Liver (tissue), 9 donors: Measurements from ENCODE around the gene GARNL3. TPM values are rescaled to one million over a fixed set of nuclear protein-coding genes. Genes with fewer than 3 reads are reported as not detected.

Experiments used
- DNase-seq: peaks from one replicate; pipeline ENCODE4 v3.0.0-alpha.2; 2017; ENCODE audit warnings: low spot score
- H3K27ac ChIP-seq, 2 donors: one replicate each; pipeline ENCODE4 v1.7.0; 2013; ENCODE audit warnings: inconsistent platforms in 2 of 2, low read length in 2 of 2, control low read depth in 1 of 2, low read depth in 1 of 2, mild to moderate bottlenecking in 1 of 2
- H3K27me3 ChIP-seq, 4 donors: one replicate each; pipeline versions ENCODE4 v1.6.1 to v1.7.0; 2013; ENCODE audit warnings: low read length in 3 of 4, inconsistent platforms in 1 of 4, mild to moderate bottlenecking in 1 of 4, moderate library complexity in 1 of 4; ENCODE audit not compliant: control insufficient read depth in 4 of 4, insufficient read depth in 4 of 4
- H3K36me3 ChIP-seq, 4 donors: one replicate each; pipeline versions ENCODE4 v1.6.1 to v1.7.0; 2013; ENCODE audit warnings: low read length in 3 of 4, mild to moderate bottlenecking in 3 of 4, low read depth in 1 of 4, moderate library complexity in 1 of 4; ENCODE audit not compliant: control insufficient read depth in 4 of 4, insufficient read depth in 3 of 4
- H3K4me1 ChIP-seq, 4 donors: one replicate each; pipeline versions ENCODE4 v1.6.1 to v1.7.0; 2013; ENCODE audit warnings: low read length in 3 of 4, mild to moderate bottlenecking in 3 of 4, moderate library complexity in 1 of 4; ENCODE audit not compliant: control insufficient read depth in 4 of 4, insufficient read depth in 4 of 4
- H3K4me3 ChIP-seq, 3 donors: one replicate each; pipeline versions ENCODE4 v1.6.1 to v1.7.0; 2013; ENCODE audit warnings: low read length in 3 of 3, control low read depth in 1 of 3, low read depth in 1 of 3, mild to moderate bottlenecking in 1 of 3
- H3K9ac ChIP-seq, 2 donors: one replicate each; pipeline ENCODE4 v1.7.0; 2013; ENCODE audit warnings: low read length in 2 of 2, mild to moderate bottlenecking in 2 of 2, moderate library complexity in 2 of 2, control low read depth in 1 of 2, low read depth in 1 of 2
- H3K9me3 ChIP-seq, 4 donors: one replicate each; pipeline versions ENCODE4 v1.6.1 to v1.7.0; 2013; ENCODE audit warnings: low read length in 3 of 4; ENCODE audit not compliant: control insufficient read depth in 4 of 4
- CTCF ChIP-seq: fragments of 150-350 bp; IDR thresholded peaks from 2 replicates; pipeline ENCODE4 v1.5.1; 2017; ENCODE audit warnings: improper control_type of control experiment, low read depth, low read length; ENCODE audit not compliant: missing input control
- EGR1 ChIP-seq, 2 donors: IDR thresholded peaks; 2 replicates each; pipeline ENCODE4 v1.6.1; 2016 to 2018; ENCODE audit warnings: antibody characterized with exemption in 2 of 2, low read depth in 2 of 2
- FOXA1 ChIP-seq: IDR thresholded peaks from 2 replicates; pipeline ENCODE4 v1.6.1; 2016; ENCODE audit warnings: antibody characterized with exemption
- HNF4A ChIP-seq, 2 donors: conservative IDR thresholded peaks; 2 replicates each; pipeline ENCODE4 v1.6.1; 2016; ENCODE audit warnings: antibody characterized with exemption in 2 of 2, mild to moderate bottlenecking in 2 of 2
- HNF4G ChIP-seq: IDR thresholded peaks from 2 replicates; pipeline ENCODE4 v1.6.1; 2016; ENCODE audit warnings: antibody characterized with exemption
- JUND ChIP-seq, 2 donors: IDR thresholded peaks; 2 replicates each; pipeline ENCODE4 v1.6.1; 2016; ENCODE audit warnings: antibody characterized with exemption in 2 of 2
- MAX ChIP-seq: IDR thresholded peaks from 2 replicates; pipeline ENCODE4 v1.6.1; 2016; ENCODE audit warnings: antibody characterized with exemption
- NR2F2 ChIP-seq: IDR thresholded peaks from 2 replicates; pipeline ENCODE4 v1.6.1; 2016; ENCODE audit warnings: antibody characterized with exemption
- RAD21 ChIP-seq, 2 donors: IDR thresholded peaks; 2 replicates each; pipeline ENCODE4 v1.6.1; 2016; ENCODE audit warnings: antibody characterized with exemption in 2 of 2, mild to moderate bottlenecking in 2 of 2
- SP1 ChIP-seq: IDR thresholded peaks from 2 replicates; pipeline ENCODE4 v1.6.1; 2018; ENCODE audit warnings: antibody characterized with exemption, mild to moderate bottlenecking
- TAF1 ChIP-seq: conservative IDR thresholded peaks from 2 replicates; pipeline ENCODE4 v1.6.1; 2016; ENCODE audit warnings: antibody characterized with exemption, mild to moderate bottlenecking
- YY1 ChIP-seq: IDR thresholded peaks from 2 replicates; pipeline ENCODE4 v1.6.1; 2016; ENCODE audit warnings: antibody characterized with exemption, mild to moderate bottlenecking
- WGBS: extraction: QIAGEN DNeasy Blood & Tissue Kit; methylation state at CpG from one replicate; pipeline ENCODE4 v1.1.7; 2013; 5-methylcytosine and 5-hydroxymethylcytosine counted together
- polyA plus RNA-seq, 2 donors: library from polyadenylated mRNA; stranded (reverse) in 1 of 2; unstranded in 1 of 2; fragments of 200-250 nt in 1 of 2; fragments of >200 nt in 1 of 2; fragmentation: Nextera tagmentation in 1 of 2; extraction: Ambion mirVana in 1 of 2; gene quantifications; one replicate each; pipeline versions ENCODE4 v1.2.1 to v1.2.3, GENCODE V29; 2013 to 2015
- total RNA-seq, 2 donors: library from RNA; depleted of rRNA; stranded (reverse); fragments of >200 nt; gene quantifications; one replicate each; pipeline ENCODE4 v1.2.3, GENCODE V29; 2014
- TF ChIP-seq, protein P1 (sequence below): IDR thresholded peaks from 2 replicates; pipeline ENCODE4 v1.6.1; 2016; ENCODE audit warnings: antibody characterized with exemption, mild to moderate bottlenecking
- TF ChIP-seq, protein P2 (sequence below): IDR thresholded peaks from 2 replicates; pipeline ENCODE4 v1.6.1; 2016; ENCODE audit warnings: antibody characterized with exemption
- donor health status: healthy.
- donor health status: healthy.
- donor health status: healthy.
- donor health status: healthy.
- donor health status: healthy.

The GARNL3 gene
- total and polyA plus RNA-seq, 4 donors, result 0.89 to 6.7 (median 3.5) TPM

DNA sequence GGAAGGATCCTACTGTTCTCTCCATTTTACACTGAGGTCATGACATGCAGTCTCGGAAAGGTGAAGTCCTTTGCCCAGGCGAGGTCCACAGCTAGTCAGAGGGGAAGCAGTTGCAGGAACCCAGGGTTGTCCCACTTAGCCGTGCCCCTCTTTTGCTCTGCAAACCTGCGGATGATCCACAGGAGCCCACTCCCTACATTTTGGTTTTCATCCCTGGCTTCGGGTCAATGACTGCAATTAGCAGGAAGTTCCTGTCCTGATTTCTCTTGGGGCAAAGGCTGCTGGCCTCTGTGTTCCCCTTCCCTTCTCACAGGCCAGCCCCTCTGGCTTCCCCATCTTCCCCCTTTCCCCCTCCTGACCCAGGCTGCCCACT, 133.7 kb downstream of the GARNL3 start:
- Histone ChIP-seq H3K27ac (peak overlapping the region in 1 of 2 donors; percentile 81), H3K4me1 (peaks cover 2 to 21% (median 17%) of the 10 kb centered on the region in 4 donors), H3K4me3 (peak overlapping the region; percentile 15 to 90 (median 78)), H3K9ac (peak overlapping the region; percentile 24 to 47), H3K36me3 (peaks cover 0 to 9% (median 3%) of the 10 kb centered on the region in 4 donors), H3K27me3 (no peaks in the 10 kb centered on the region), H3K9me3 (no peaks in the 10 kb centered on the region)
- TF ChIP-seq, protein P1, sequence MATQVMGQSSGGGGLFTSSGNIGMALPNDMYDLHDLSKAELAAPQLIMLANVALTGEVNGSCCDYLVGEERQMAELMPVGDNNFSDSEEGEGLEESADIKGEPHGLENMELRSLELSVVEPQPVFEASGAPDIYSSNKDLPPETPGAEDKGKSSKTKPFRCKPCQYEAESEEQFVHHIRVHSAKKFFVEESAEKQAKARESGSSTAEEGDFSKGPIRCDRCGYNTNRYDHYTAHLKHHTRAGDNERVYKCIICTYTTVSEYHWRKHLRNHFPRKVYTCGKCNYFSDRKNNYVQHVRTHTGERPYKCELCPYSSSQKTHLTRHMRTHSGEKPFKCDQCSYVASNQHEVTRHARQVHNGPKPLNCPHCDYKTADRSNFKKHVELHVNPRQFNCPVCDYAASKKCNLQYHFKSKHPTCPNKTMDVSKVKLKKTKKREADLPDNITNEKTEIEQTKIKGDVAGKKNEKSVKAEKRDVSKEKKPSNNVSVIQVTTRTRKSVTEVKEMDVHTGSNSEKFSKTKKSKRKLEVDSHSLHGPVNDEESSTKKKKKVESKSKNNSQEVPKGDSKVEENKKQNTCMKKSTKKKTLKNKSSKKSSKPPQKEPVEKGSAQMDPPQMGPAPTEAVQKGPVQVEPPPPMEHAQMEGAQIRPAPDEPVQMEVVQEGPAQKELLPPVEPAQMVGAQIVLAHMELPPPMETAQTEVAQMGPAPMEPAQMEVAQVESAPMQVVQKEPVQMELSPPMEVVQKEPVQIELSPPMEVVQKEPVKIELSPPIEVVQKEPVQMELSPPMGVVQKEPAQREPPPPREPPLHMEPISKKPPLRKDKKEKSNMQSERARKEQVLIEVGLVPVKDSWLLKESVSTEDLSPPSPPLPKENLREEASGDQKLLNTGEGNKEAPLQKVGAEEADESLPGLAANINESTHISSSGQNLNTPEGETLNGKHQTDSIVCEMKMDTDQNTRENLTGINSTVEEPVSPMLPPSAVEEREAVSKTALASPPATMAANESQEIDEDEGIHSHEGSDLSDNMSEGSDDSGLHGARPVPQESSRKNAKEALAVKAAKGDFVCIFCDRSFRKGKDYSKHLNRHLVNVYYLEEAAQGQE, result no peak
- TF ChIP-seq RAD21 (IDR thresholded peaks at IDR 0.05) (no peak), CTCF (no peak), HNF4A (conservative IDR thresholded peaks at IDR 0.05) (no peak), EGR1 (IDR thresholded peaks at IDR 0.05; ENCODE audit: low read depth in 2 of 2) (no peak), TAF1 (no peak), NR2F2 (no peak)
- TF ChIP-seq, protein P2, sequence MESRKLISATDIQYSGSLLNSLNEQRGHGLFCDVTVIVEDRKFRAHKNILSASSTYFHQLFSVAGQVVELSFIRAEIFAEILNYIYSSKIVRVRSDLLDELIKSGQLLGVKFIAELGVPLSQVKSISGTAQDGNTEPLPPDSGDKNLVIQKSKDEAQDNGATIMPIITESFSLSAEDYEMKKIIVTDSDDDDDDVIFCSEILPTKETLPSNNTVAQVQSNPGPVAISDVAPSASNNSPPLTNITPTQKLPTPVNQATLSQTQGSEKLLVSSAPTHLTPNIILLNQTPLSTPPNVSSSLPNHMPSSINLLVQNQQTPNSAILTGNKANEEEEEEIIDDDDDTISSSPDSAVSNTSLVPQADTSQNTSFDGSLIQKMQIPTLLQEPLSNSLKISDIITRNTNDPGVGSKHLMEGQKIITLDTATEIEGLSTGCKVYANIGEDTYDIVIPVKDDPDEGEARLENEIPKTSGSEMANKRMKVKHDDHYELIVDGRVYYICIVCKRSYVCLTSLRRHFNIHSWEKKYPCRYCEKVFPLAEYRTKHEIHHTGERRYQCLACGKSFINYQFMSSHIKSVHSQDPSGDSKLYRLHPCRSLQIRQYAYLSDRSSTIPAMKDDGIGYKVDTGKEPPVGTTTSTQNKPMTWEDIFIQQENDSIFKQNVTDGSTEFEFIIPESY, result no peak
- 34% methylated on average over 5 of the region's 5 CpGs for WGBS
- DNase-seq, result no peak

DNA sequence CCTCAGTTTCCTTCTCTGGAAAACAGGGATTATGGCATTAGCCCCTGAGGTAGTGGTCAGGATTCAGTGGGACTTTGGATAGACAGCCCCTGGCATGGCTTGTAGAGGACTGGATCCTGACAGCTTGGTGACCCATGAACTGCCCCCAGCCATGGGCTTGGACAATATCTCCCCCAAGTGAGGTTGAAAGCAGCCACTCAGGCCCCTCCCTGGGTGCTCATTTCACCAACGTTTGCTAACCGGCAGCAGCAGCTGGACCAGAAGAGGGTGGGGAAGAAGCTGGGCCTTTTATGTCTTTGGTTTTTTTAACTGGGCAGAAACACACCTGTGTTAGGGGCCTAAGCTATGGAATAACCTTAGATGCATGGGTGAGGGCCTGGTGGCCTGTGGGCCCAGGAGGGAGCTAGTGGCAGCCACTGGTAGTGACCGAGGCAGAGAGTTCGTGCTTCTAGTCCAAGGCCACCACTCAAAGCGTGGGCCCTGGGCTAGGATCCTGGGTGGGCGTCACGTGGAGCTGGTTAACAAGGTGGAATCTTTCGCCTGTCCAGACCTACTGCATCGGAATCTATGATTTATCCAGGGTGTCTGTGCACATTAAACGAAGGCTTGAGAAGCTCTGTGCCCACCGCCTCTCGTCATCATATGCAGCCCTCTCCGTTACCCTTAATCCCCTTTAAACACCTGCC, 134.3 kb downstream of the GARNL3 start:
- Histone ChIP-seq H3K27ac (no peak overlapping the region), H3K9ac (no peak overlapping the region), H3K9me3 (no peaks in the 10 kb centered on the region), H3K4me3 (no peak overlapping the region), H3K4me1 (peaks cover 2 to 21% (median 17%) of the 10 kb centered on the region in 4 donors), H3K27me3 (no peaks in the 10 kb centered on the region), H3K36me3 (peaks cover 0 to 12% (median 3%) of the 10 kb centered on the region in 4 donors)
- DNase-seq, result no peak
- 87% methylated on average over 13 of the region's 13 CpGs for WGBS
- no peak for TF ChIP-seq TAF1
- TF ChIP-seq MAX, result no peak
- TF ChIP-seq, protein P1, result no peak
- TF ChIP-seq SP1, result no peak
- TF ChIP-seq, protein P2, result no peak
- no peak for TF ChIP-seq EGR1 (IDR thresholded peaks at IDR 0.05; ENCODE audit: low read depth in 2 of 2)
- TF ChIP-seq FOXA1, result no peak
- TF ChIP-seq HNF4G, result no peak
- no peak for TF ChIP-seq RAD21 (IDR thresholded peaks at IDR 0.05)
- TF ChIP-seq HNF4A (conservative IDR thresholded peaks at IDR 0.05), result no peak
- no peak for TF ChIP-seq NR2F2
- TF ChIP-seq JUND (IDR thresholded peaks at IDR 0.05), result no peak
- no peak for TF ChIP-seq YY1
- no peak for TF ChIP-seq CTCF
